ENCODE data around the gene CALN1. TPM values are rescaled to one million over a fixed set of nuclear protein-coding genes. Genes with fewer than 3 reads are reported as not detected.

CALN1 gene
- total and polyA plus RNA-seq, 12 donors: not detected

DNA sequence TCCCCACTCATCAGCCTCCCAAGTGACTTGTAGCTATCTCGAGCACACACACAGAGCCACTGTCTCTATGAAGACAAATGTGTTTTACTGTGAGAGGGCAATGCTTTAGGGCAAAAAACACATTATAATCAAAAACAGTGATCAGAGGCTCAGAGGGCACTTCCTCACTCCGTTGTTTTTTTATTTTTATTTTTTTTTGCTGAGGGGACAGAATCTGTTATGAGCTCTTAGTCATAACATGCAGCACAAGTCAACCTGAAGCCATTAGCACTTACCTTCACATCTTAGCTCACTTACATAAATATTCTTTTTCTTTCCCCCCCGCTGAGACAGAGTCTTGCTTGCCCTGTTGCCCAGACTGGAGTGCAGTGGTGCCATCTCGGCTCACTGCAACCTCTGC lies 157.7 kb downstream of the CALN1 start:
- Histone ChIP-seq H3K4me1 (no peaks in the 10 kb centered on the region), H3K9me3 (peaks cover 0 to 19% (median 0%) of the 10 kb centered on the region in 11 donors), H3K27ac (no peak overlapping the region), H3K4me3 (no peak overlapping the region), H3K27me3 (no peaks in the 10 kb centered on the region), H3K36me3 (no peaks in the 10 kb centered on the region)
- intact Hi-C loops (cut with DNase I): no loop called here
- DNase-seq (no peak), ATAC-seq (no peak)
- 64 to 74% methylated on average over 4 of the region's 4 CpGs for WGBS, 2 donors
- TF ChIP-seq, protein P1, sequence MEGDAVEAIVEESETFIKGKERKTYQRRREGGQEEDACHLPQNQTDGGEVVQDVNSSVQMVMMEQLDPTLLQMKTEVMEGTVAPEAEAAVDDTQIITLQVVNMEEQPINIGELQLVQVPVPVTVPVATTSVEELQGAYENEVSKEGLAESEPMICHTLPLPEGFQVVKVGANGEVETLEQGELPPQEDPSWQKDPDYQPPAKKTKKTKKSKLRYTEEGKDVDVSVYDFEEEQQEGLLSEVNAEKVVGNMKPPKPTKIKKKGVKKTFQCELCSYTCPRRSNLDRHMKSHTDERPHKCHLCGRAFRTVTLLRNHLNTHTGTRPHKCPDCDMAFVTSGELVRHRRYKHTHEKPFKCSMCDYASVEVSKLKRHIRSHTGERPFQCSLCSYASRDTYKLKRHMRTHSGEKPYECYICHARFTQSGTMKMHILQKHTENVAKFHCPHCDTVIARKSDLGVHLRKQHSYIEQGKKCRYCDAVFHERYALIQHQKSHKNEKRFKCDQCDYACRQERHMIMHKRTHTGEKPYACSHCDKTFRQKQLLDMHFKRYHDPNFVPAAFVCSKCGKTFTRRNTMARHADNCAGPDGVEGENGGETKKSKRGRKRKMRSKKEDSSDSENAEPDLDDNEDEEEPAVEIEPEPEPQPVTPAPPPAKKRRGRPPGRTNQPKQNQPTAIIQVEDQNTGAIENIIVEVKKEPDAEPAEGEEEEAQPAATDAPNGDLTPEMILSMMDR (IDR thresholded peaks at IDR 0.05): no peak

- 78 to 81% methylated on average over 3 of the region's 3 CpGs for WGBS, 2 donors
These were observed 163.0 kb downstream of the CALN1 start for GRCh38 chr7:72249106-72249505.

DNA sequence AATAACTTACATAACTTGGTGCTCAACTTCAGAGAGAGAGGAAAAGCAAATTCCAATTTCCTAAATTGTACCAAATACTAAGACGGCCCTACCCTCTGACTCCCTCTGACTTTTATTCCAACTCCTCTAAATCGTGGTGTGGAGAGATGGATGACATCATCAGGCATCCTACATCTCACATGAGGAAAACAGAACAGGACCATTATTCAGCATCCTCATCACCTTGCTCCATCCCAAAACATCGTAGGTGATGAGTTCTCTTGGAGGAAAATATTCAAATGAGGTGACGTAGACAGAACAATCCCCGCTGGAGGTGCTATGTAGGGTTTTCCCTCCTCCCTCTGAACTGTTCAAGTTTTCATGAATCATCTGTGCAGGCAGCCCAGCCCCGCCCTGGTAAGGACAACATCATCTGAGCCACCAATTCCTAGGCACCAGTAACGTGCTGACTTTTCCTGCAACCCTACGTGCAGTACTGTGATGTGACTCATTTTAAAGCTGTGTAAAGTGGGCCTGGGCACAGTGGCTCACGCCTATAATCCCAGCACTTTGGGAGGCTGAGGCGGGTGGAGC lies 167.2 kb downstream of the CALN1 start:
- 75 to 85% methylated on average over 10 of the region's 10 CpGs for WGBS, 2 donors
- intact Hi-C loops (cut with DNase I): no loop called here
- DNase-seq (no peak), ATAC-seq (no peak)
- Histone ChIP-seq H3K27me3 (no peaks in the 10 kb centered on the region), H3K27ac (no peak overlapping the region), H3K36me3 (no peaks in the 10 kb centered on the region), H3K4me3 (no peak overlapping the region), H3K9me3 (peaks cover 0 to 19% (median 8%) of the 10 kb centered on the region in 11 donors), H3K4me1 (no peaks in the 10 kb centered on the region)
- TF ChIP-seq, protein P1 (IDR thresholded peaks at IDR 0.05): no peak

More at GRCh38 chr7:72249106-72249505, 163.0 kb downstream of the CALN1 start:
- no peaks in the 10 kb centered on the region for H3K27me3 ChIP-seq
- H3K36me3 ChIP-seq: no peaks in the 10 kb centered on the region
- DNase-seq (no peak), ATAC-seq (no peak)
- H3K9me3 ChIP-seq: peaks cover 0 to 35% (median 8%) of the 10 kb centered on the region in 11 donors
- no peaks in the 10 kb centered on the region for H3K4me1 ChIP-seq
- TF ChIP-seq, protein P1 (IDR thresholded peaks at IDR 0.05): no peak
- H3K4me3 ChIP-seq: no peak overlapping the region
- no peak overlapping the region for H3K27ac ChIP-seq
- intact Hi-C loops (cut with DNase I): no loop called here

DNA sequence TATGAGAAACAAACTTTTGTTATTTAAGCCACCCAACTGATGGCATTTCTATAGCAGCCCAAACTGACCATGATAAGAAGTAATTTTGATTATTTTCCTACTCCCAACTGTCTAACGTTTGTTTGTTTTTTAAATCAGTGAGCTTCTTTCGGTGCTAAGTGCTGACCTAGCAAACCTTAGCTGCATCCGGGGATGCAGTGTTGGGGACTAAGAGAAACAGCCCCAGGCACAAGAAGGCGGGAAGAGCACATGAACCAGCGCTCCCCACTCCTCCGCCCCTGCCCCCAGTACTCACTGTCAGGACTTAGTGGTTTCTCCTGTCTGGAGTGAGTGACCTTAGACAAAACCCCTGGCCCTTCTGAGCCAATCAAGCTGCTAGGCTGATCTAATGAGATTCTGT lies 168.8 kb downstream of the CALN1 start:
- H3K9me3 ChIP-seq: peaks cover 0 to 11% (median 2%) of the 10 kb centered on the region in 11 donors

More for the DNA sequence above, 168.8 kb downstream of the CALN1 start:
- intact Hi-C loops (cut with DNase I): no loop called here
- ATAC-seq (no peak), DNase-seq (no peak)
- Histone ChIP-seq H3K27ac (no peak overlapping the region), H3K27me3 (peaks cover 0 to 2% (median 0%) of the 10 kb centered on the region in 7 donors), H3K36me3 (no peaks in the 10 kb centered on the region), H3K4me3 (no peak overlapping the region), H3K4me1 (no peaks in the 10 kb centered on the region)
- 86 to 88% methylated on average over 6 of the region's 6 CpGs for WGBS, 2 donors
- TF ChIP-seq, protein P1 (IDR thresholded peaks at IDR 0.05): no peak

Measured in heart right ventricle (tissue), 16 donors.